ENCODE data around the gene THADA. TPM values are rescaled to one million over a fixed set of nuclear protein-coding genes. Genes with fewer than 3 reads are reported as not detected.

Gene THADA
- total and polyA plus RNA-seq, 10 donors = 14.2 to 51.3 (median 40.0) TPM

- Histone ChIP-seq H3K4me1 (peaks cover 3 to 67% (median 24%) of the 10 kb centered on the region in 6 donors), H3K4me3 (no peak overlapping the region), H3K27ac (no peak overlapping the region), H3K9me3 (no peaks in the 10 kb centered on the region), H3K36me3 (no peaks in the 10 kb centered on the region), H3K27me3 (replicated peaks in 1 of 7) (no peaks in the 10 kb centered on the region)
- DNase-seq = no peak
- TF ChIP-seq POLR2AphosphoS5 (IDR thresholded peaks at IDR 0.05) (no peak), POLR2A (IDR thresholded peaks at IDR 0.05) (no peak), CTCF (IDR thresholded peaks at IDR 0.05 in 8 of 11, conservative IDR thresholded peaks at IDR 0.05 in 3 of 11) (no peak)
- intact Hi-C loops (cut with DNase I; ENCODE audit: low total_unique reads) = no loop called here
- 85 to 94% (median 86%) methylated on average over 16 of the region's 16 CpGs for WGBS, 5 donors
These were observed 407.1 kb downstream of the THADA start for GRCh38 chr2:43188561-43189386.

GRCh38 chr2:43186679-43187374, 409.0 kb downstream of the THADA start:
- Histone ChIP-seq H3K27me3 (replicated peaks in 1 of 7) (no peaks in the 10 kb centered on the region), H3K4me3 (no peak overlapping the region), H3K4me1 (peaks cover 0 to 48% (median 10%) of the 10 kb centered on the region in 6 donors), H3K36me3 (no peaks in the 10 kb centered on the region), H3K9me3 (no peaks in the 10 kb centered on the region), H3K27ac (peak overlapping the region in 5 of 8 donors; percentile 12 to 59 (median 43))
- no peak for TF ChIP-seq CTCF (IDR thresholded peaks at IDR 0.05 in 8 of 11, conservative IDR thresholded peaks at IDR 0.05 in 3 of 11)
- TF ChIP-seq POLR2A (IDR thresholded peaks at IDR 0.05) = no peak
- TF ChIP-seq POLR2AphosphoS5 (IDR thresholded peaks at IDR 0.05) = no peak
- DNase-seq = no peak
- intact Hi-C loops (cut with DNase I; ENCODE audit: low total_unique reads) = no loop called here
- whole genome bisulfite sequencing, 5 donors = 69 to 86% (median 79%) methylated on average over 4 to 12 of the region's 12 CpGs

DNA sequence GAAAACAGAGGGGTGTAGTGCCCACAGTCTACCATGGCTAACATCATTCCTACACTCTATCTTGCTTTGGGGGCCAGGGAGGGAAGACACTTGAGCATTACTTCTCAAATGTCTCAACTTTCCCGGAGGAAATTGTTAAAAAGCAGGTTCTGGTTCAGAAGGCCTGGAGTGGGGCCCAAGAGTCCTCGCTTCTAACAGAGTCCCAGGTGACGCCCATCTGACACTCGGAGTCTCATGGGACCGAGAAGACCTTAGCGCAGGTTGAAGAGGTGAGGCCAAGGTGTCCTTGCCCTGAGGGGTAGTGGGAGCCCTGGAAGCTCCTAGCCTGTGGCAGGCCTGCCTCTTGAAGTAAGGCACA, 409.5 kb downstream of the THADA start:
- Histone ChIP-seq H3K36me3 (no peaks in the 10 kb centered on the region), H3K27me3 (replicated peaks in 1 of 7) (no peaks in the 10 kb centered on the region), H3K9me3 (no peaks in the 10 kb centered on the region), H3K4me1 (peaks cover 0 to 43% (median 7%) of the 10 kb centered on the region in 6 donors), H3K4me3 (no peak overlapping the region), H3K27ac (peak overlapping the region in 3 of 8 donors; percentile 23 to 59 (median 43))
- TF ChIP-seq CTCF (IDR thresholded peaks at IDR 0.05 in 8 of 11, conservative IDR thresholded peaks at IDR 0.05 in 3 of 11) (no peak), POLR2AphosphoS5 (IDR thresholded peaks at IDR 0.05) (no peak), POLR2A (IDR thresholded peaks at IDR 0.05) (no peak)
- intact Hi-C loops (cut with DNase I; ENCODE audit: low total_unique reads) = no loop called here
- WGBS, 5 donors = 91 to 97% (median 93%) methylated on average over 6 of the region's 6 CpGs
- DNase-seq = no peak

DNA sequence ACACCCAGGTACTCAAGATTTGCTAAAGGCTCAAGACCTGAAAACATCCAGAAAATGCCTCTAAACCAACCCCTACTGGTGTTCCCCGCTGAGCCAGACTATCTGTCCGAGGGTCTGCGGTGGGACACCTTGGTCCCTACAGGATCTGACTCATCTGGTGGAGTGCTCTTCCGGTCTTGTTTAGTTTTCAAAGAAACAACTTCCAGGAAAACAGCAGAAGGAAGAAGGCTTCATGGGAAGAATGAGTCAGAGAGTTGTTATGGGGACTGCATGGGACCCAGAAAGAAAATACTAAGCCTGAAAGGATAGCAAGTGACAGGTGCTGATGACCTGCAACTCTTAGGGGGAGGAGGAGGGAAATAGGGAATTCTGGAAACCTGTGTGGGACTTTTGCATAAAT, 410.7 kb downstream of the THADA start:
- Histone ChIP-seq H3K4me1 (peaks cover 0 to 35% (median 4%) of the 10 kb centered on the region in 6 donors), H3K9me3 (no peaks in the 10 kb centered on the region), H3K4me3 (no peak overlapping the region), H3K36me3 (no peaks in the 10 kb centered on the region), H3K27me3 (replicated peaks in 1 of 7) (no peaks in the 10 kb centered on the region), H3K27ac (no peak overlapping the region)
- TF ChIP-seq POLR2A (IDR thresholded peaks at IDR 0.05) = no peak
- no peak for TF ChIP-seq CTCF (IDR thresholded peaks at IDR 0.05 in 8 of 11, conservative IDR thresholded peaks at IDR 0.05 in 3 of 11)
- TF ChIP-seq POLR2AphosphoS5 (IDR thresholded peaks at IDR 0.05) = no peak
- intact Hi-C loops (cut with DNase I; ENCODE audit: low total_unique reads) = no loop called here
- 75 to 94% (median 81%) methylated on average over 4 of the region's 4 CpGs for WGBS, 5 donors
- no peak for DNase-seq
